HL-60 (cell line): ENCODE results near the gene DSTYK.

Experiments
- GABPA ChIP-seq: IDR thresholded peaks from 2 replicates; pipeline ENCODE4 v1.6.1; 2012; ENCODE audit warnings: low read depth
- POLR2AphosphoS5 ChIP-seq: IDR thresholded peaks from 2 replicates; pipeline ENCODE4 v1.6.1; 2012; ENCODE audit warnings: low read depth
- REST ChIP-seq: IDR thresholded peaks from 2 replicates; pipeline ENCODE4 v1.6.1; 2012; ENCODE audit warnings: low read depth; ENCODE audit not compliant: insufficient replicate concordance
- SPI1 ChIP-seq: IDR thresholded peaks from 2 replicates; pipeline ENCODE4 v1.6.1; 2012; ENCODE audit warnings: low read depth, mild to moderate bottlenecking, borderline replicate concordance
- TF ChIP-seq, protein P1 (sequence below): IDR thresholded peaks from one replicate; pipeline ENCODE4 v1.5.1; 2011; ENCODE audit warnings: low read length, control low read depth, inconsistent platforms; ENCODE audit not compliant: insufficient read depth

- TF ChIP-seq, protein P1, sequence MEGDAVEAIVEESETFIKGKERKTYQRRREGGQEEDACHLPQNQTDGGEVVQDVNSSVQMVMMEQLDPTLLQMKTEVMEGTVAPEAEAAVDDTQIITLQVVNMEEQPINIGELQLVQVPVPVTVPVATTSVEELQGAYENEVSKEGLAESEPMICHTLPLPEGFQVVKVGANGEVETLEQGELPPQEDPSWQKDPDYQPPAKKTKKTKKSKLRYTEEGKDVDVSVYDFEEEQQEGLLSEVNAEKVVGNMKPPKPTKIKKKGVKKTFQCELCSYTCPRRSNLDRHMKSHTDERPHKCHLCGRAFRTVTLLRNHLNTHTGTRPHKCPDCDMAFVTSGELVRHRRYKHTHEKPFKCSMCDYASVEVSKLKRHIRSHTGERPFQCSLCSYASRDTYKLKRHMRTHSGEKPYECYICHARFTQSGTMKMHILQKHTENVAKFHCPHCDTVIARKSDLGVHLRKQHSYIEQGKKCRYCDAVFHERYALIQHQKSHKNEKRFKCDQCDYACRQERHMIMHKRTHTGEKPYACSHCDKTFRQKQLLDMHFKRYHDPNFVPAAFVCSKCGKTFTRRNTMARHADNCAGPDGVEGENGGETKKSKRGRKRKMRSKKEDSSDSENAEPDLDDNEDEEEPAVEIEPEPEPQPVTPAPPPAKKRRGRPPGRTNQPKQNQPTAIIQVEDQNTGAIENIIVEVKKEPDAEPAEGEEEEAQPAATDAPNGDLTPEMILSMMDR, result no peak
- TF ChIP-seq REST (no peak), POLR2AphosphoS5 (no peak), GABPA (no peak), SPI1 (no peak)
Observed at GRCh38 chr1:205217418-205217817, 5.9 kb upstream of the DSTYK start.
